Osteocyte (in vitro differentiated cells): ENCODE results near the gene PDYN. TPM values are rescaled to one million over a fixed set of nuclear protein-coding genes. Genes with fewer than 3 reads are reported as not detected.

ENCODE experiments used
- DNase-seq: peaks from one replicate; pipeline ENCODE4 v3.0.0; 2021; ENCODE audit warnings: mixed read lengths; ENCODE audit not compliant: unreplicated experiment; ENCODE audit errors: extremely low spot score
- H3K27ac Mint-ChIP-seq: one replicate; pipeline ENCODE4 v1.8.0; 2021; ENCODE audit warnings: mild to moderate bottlenecking, mixed read lengths; ENCODE audit not compliant: unreplicated experiment
- H3K27me3 Mint-ChIP-seq: one replicate; pipeline ENCODE4 v1.8.0; 2021; ENCODE audit warnings: mixed read lengths; ENCODE audit not compliant: unreplicated experiment
- H3K36me3 Mint-ChIP-seq: one replicate; pipeline ENCODE4 v1.8.0; 2021; ENCODE audit warnings: mixed read lengths; ENCODE audit not compliant: unreplicated experiment
- H3K4me1 Mint-ChIP-seq: one replicate; pipeline ENCODE4 v1.8.0; 2021; ENCODE audit warnings: mixed read lengths; ENCODE audit not compliant: unreplicated experiment
- H3K4me3 Mint-ChIP-seq: one replicate; pipeline ENCODE4 v1.8.0; 2021; ENCODE audit warnings: mild to moderate bottlenecking, moderate library complexity, mixed read lengths; ENCODE audit not compliant: unreplicated experiment
- H3K9me3 Mint-ChIP-seq: one replicate; pipeline ENCODE4 v1.8.0; 2021; ENCODE audit warnings: mixed read lengths; ENCODE audit not compliant: unreplicated experiment
- total RNA-seq: library from RNA; stranded (reverse); gene quantifications from 2 replicates; pipeline ENCODE4 v1.2.1, GENCODE V29; 2021
- TF ChIP-seq, protein P1 (sequence below): fragments of 200-600 bp; sonication (generic); IDR thresholded peaks from 2 replicates; pipeline ENCODE4 v1.5.0; 2021; ENCODE audit warnings: antibody characterized with exemption, mild to moderate bottlenecking, moderate library complexity

Gene PDYN
- total RNA-seq, 1 donor from 2014 or later, result not detected

DNA sequence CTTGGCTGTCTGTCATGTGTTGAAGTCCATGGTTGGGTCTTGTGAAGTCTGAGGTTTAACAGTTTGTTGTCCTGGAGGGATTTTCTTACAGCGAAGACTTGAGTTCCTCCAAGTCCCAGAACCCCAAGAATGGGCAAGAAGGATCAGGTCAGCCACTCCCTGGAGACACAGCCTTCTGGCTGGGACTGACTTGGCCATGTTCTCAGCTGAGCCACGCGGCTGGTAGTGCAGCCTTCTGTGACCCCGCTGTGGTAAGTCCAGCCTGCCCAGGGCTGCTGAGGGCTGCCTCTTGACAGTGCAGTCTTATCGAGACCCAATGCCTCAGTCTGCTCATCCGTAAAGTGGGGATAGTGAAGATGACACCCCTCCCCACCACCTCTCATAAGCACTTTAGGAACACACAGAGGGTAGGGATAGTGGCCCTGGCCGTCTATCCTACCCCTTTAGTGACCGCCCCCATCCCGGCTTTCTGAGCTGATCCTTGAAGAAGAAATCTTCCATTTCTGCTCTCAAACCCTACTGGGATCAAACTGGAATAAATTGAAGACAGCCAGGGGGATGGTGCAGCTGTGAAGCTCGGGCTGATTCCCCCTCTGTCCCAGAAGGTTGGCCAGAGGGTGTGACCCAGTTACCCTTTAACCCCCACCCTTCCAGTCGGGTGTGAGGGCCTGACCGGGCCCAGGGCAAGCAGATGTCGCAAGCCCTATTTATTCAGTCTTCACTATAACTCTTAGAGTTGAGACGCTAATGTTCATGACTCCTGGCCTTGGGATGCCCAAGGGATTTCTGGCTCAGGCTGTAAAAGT, 55.2 kb downstream of the PDYN start:
- H3K9me3 Mint-ChIP-seq, result no peaks in the 10 kb centered on the region
- TF ChIP-seq, protein P1, sequence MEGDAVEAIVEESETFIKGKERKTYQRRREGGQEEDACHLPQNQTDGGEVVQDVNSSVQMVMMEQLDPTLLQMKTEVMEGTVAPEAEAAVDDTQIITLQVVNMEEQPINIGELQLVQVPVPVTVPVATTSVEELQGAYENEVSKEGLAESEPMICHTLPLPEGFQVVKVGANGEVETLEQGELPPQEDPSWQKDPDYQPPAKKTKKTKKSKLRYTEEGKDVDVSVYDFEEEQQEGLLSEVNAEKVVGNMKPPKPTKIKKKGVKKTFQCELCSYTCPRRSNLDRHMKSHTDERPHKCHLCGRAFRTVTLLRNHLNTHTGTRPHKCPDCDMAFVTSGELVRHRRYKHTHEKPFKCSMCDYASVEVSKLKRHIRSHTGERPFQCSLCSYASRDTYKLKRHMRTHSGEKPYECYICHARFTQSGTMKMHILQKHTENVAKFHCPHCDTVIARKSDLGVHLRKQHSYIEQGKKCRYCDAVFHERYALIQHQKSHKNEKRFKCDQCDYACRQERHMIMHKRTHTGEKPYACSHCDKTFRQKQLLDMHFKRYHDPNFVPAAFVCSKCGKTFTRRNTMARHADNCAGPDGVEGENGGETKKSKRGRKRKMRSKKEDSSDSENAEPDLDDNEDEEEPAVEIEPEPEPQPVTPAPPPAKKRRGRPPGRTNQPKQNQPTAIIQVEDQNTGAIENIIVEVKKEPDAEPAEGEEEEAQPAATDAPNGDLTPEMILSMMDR, result no peak
- H3K27ac Mint-ChIP-seq, result no peak overlapping the region
- H3K4me1 Mint-ChIP-seq, result no peaks in the 10 kb centered on the region
- no peak overlapping the region for H3K4me3 Mint-ChIP-seq
- peaks cover 6% of the 10 kb centered on the region for H3K27me3 Mint-ChIP-seq
- peaks cover 4% of the 10 kb centered on the region for H3K36me3 Mint-ChIP-seq
- no peak for DNase-seq

DNA sequence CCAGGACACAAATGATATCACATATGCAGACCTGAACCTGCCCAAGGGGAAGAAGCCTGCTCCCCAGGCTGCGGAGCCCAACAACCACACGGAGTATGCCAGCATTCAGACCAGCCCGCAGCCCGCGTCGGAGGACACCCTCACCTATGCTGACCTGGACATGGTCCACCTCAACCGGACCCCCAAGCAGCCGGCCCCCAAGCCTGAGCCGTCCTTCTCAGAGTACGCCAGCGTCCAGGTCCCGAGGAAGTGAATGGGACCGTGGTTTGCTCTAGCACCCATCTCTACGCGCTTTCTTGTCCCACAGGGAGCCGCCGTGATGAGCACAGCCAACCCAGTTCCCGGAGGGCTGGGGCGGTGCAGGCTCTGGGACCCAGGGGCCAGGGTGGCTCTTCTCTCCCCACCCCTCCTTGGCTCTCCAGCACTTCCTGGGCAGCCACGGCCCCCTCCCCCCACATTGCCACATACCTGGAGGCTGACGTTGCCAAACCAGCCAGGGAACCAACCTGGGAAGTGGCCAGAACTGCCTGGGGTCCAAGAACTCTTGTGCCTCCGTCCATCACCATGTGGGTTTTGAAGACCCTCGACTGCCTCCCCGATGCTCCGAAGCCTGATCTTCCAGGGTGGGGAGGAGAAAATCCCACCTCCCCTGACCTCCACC, 56.4 kb downstream of the PDYN start:
- DNase-seq, result no peak
- Mint-ChIP-seq H3K36me3 (peaks cover 4% of the 10 kb centered on the region), H3K4me1 (no peaks in the 10 kb centered on the region), H3K27me3 (no peaks in the 10 kb centered on the region), H3K9me3 (no peaks in the 10 kb centered on the region), H3K27ac (no peak overlapping the region), H3K4me3 (no peak overlapping the region)
- TF ChIP-seq, protein P1, result no peak

DNA sequence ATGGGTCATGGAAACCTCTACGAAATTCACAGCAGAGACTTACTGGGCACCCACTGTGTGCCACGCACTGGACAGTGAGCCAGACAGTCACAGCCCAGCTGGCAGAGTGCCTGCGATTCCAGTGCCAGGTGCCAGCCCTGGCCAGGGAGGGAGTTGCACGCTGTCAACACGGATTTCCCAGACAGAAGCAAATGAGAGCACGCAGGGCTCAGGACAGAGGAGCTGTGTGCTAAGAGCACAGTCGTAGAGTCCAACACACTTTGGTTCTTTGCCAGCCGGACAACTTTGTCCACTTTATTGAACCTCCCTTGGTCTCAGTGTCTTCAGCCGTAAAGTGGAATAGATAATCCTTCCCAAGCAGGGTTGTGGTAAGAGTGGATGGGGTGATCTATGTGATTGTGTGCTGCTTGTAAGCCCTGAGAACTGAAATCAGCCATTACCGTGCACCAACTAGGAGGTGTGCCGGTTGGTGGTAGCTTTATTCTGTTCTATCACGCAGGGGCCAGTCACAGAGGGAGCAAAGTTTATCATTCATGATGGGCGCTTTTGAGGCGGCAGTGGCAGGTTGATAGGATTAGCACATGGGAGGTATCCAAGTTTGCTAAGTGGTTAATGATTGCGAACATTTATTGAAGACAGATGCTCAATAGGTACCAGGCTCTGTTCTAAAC, 58.0 kb downstream of the PDYN start:
- no peaks in the 10 kb centered on the region for H3K9me3 Mint-ChIP-seq
- TF ChIP-seq, protein P1, result no peak
- peaks cover 4% of the 10 kb centered on the region for H3K36me3 Mint-ChIP-seq
- no peaks in the 10 kb centered on the region for H3K4me1 Mint-ChIP-seq
- DNase-seq, result no peak
- H3K27ac Mint-ChIP-seq, result no peak overlapping the region
- no peaks in the 10 kb centered on the region for H3K27me3 Mint-ChIP-seq
- H3K4me3 Mint-ChIP-seq, result no peak overlapping the region

DNA sequence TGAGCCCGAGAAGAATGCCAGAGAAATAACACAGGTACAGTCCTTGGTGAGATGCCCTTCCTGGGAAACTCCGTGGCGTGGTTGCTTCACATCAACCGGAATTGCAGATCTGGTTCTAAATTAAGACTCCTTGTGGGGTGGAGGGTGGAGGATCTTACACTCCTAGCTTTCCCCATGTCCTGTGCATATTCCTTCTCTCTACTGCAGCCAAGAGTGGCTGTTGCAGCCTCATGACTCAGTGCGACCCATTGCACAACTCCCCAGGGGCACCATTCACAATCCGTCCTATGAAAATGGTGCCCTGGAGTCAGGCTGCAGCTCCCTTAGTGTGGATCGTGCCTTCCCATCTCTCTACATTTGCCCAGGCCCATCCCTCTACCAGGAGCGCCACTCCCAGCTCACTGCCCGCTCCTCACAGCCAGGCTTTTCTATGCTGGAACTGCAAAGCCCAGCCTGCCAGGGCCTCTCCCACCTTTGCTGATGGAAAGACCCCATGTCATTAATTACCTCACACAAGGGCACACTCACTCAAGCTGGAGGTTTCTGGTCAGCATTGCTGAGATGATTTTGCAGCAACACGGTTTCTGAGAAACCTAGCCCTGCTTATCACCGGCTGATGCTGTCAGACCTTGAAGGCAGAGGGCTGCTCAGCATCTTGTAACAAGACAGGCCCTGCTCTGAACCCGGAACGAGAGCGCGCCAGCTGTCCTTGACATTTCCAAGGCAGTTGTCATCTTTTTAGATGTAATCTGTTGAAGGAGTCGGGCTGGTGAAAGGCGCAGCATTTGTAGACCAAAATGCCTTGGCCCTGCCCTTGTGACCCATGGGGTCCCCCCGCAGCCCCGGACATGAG, 58.9 kb downstream of the PDYN start:
- TF ChIP-seq, protein P1, result no peak
- DNase-seq, result no peak
- Mint-ChIP-seq H3K27me3 (no peaks in the 10 kb centered on the region), H3K4me1 (no peaks in the 10 kb centered on the region), H3K4me3 (no peak overlapping the region), H3K9me3 (no peaks in the 10 kb centered on the region), H3K36me3 (peaks cover 4% of the 10 kb centered on the region), H3K27ac (no peak overlapping the region)
